IPS-18c (cell line): ENCODE measurements around the gene IGF2R.
"Not testable (repeated sequence)": the region's sequence is repeated elsewhere in the genome, so short reads cannot be mapped to it uniquely, and the experiment has no call there.

Experiments
- H3K4me3 ChIP-seq: 2 replicates; pipeline ENCODE4 v1.7.0; 2013; ENCODE audit warnings: low read depth, mild to moderate bottlenecking, low read length, moderate library complexity; ENCODE audit not compliant: insufficient read depth
- H3K9me3 ChIP-seq: one replicate; pipeline ENCODE4 v1.6.1; 2013; ENCODE audit warnings: mild to moderate bottlenecking, low read length, moderate library complexity; ENCODE audit not compliant: control insufficient read depth, insufficient read depth

The IGF2R gene

DNA sequence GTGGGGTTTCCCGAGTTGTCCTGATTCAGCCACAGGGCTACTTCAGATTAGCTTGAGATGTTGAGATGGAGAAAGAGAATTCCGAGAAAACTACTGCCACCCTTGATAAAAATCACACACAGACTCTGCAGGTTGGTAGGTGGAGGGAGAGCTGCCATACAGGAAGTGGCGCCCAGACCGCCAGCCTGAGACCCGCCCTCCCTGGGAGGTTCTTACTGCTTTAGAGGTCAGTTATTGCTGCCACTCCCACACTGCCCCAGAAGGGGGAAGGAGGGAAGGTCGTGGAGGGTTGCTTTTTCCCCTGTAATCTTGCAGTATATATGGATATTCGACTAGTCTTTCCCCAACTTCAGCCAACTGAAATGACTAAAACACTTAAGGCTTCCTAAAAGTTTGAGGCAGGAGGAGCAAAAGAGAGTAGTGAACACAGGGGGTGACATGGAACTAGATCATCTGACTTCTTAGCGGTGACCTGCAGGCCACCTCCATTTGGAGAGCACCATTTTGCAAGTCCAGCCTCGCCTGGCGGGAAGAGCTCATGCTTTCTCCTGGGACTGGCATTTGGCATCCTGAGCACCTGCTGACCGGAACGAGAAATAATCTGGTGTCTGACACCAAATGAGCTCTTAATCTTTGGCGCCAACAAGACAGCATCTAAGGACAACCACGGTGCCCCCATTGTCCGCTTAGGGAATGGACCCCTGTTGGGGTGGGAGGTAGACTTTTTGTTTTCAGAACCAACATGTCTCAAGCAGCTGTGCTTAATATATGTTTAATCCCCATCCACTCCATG lies 117.0 kb downstream of the IGF2R start:
- no peaks in the 10 kb centered on the region for H3K9me3 ChIP-seq
- H3K4me3 ChIP-seq: no peak overlapping the region

DNA sequence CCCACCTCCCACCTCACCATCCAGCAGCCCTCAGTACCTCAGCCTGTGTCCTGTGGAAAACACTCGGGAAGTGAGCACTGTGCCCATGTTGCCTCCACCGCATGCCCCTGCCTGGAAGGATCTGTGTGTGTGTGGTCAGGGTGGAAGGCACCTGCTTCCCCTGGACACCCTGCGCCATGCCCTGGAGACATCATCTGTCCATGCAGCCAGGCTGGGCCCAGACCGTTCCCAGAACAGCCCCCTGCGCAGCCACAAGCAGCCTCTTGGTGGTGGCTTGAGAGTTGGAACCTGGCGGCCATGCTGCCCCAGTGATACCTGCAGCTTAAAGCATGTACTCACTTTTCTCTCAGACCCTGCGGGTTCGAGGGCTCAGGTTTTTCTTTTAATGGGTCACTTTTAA lies 117.9 kb downstream of the IGF2R start:
- Histone ChIP-seq H3K4me3 (no peak overlapping the region), H3K9me3 (no peaks in the 10 kb centered on the region)

DNA sequence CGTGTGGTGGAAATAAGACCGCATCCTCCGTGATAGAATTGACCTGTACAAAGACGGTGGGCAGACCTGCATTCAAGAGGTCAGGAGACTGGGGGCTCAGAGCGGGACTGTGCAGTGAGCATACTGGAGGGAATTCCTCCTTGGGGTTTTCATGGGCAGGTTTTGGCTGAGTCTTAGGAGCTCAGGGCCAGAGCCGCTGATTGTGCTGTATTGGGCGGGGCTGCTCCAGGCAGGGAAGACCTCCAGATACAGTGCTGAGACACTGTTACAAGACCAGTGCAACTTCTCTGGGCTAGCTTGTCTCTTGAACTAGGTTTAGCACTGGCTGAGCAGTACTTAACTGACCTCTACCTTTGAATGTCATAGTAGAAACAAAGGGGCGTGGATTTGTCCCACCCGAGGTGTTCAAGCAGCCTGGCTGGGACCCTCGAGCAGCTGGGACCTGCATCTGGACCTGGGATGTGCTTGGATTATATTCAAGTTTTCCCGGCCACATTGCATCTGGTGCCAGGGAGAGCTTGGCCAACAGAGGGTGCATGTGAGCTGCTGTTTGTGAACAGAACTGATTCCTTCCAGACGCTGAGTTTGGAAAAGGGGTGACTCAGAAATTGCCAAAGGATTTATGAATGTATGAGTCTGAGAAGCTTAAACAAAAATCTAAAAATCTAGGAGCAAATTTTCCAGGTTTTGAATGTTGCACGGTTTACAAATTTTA lies 119.3 kb downstream of the IGF2R start:
- H3K9me3 ChIP-seq: no peaks in the 10 kb centered on the region
- no peak overlapping the region for H3K4me3 ChIP-seq

DNA sequence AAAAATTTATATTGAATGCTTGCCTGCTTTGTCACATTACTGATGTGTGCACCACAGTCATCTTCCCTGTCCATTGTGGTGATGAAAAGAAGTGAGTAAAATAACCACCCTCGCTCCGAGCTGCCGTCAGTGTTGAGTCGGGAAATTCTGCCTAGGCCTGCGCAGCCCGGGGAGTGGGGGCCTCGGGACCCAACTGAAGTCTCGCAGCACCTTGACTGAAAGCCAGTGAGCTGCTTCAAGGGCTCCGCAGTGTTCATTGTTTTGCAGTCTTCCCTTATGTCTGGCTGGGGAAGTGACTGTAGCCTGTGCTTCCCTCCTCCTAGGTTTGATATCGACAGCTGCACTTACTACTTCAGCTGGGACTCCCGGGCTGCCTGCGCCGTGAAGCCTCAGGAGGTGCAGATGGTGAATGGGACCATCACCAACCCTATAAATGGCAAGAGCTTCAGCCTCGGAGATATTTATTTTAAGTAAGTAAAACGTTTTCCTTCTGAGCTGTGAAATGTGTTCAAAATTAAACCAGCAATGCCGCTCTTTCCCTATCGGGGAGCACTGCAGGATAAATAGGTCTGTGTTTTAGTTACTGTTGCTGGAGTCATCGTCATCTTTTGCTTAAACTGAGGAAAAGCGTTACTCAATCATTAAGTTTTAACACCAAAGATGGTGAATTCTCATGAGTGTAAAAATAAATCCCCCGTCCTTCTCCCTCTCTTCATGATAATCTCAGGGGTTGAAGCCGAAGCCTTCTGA lies 120.1 kb downstream of the IGF2R start:
- no peak overlapping the region for H3K4me3 ChIP-seq
- H3K9me3 ChIP-seq: no peaks in the 10 kb centered on the region

DNA sequence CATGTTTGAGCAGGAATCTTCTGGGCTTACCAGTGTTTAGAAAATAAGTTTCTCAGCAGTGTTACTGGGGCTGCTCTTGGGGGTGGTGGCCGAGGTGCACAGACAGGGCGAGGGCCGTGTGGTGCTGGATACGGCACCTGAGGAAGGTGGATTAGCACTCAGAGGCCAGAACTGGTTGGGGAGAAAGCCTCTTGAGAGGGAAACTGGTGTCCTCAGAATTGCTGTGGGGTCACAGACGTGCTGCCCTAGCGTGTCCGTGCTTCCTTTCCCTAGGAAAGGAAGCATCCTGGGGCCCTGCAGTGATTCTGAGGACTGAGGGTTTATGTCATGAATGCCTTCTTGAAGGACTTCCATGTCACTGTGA lies 120.6 kb downstream of the IGF2R start:
- Histone ChIP-seq H3K4me3 (no peak overlapping the region), H3K9me3 (no peaks in the 10 kb centered on the region)

DNA sequence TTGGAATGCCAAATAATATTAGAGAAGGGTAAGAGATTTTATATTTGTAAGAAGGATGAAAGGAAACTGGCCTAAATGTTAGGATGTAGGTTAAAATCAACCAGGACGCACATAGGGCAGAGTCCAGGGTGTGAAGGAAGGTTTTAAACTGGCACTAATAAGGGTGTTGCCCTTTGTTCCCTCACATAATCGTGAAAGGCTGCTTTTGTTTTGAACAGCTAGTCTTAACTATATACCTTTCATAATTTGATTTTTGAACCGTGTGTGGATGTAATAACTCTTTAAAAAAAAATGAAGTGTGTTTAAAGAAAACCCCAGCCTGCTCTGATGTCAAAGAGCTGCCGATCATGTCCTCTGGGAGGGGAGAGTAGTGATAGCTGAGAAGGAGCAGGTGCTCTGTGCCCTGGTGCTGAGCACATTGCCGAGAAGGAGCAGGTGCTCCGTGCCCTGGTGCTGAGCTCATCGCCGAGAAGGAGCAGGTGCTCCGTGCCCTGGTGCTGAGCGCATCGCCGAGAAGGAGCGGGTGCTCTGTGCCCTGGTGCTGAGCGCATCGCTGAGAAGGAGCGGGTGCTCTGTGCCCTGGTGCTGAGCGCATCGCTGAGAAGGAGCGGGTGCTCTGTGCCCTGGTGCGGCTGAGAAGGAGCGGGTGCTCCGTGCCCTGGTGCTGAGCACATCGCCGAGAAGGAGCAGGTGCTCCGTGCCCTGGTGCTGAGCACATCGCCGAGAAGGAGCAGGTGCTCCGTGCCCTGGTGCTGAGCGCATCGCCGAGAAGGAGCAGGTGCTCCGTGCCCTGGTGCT lies 121.8 kb downstream of the IGF2R start:
- not testable (repeated sequence) for H3K9me3 ChIP-seq, H3K4me3 ChIP-seq

DNA sequence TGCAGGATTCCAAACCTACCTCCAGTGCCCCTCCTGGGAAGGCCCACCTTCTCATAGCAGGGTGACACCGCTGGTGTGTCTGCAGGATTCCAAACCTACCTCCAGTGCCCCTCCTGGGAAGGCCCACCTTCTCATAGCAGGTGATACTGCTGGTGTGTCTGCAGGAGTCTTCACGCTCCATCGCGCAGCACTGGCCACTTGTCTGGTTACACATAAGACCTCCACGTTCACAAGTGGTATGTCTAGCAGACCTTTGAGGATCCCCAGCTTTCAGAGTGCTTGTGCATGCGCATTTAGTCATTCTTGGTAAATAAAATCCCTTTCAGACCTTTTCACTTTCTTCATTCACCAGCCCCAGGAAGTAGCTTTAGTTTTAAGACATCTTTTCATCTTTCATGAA lies 123.3 kb downstream of the IGF2R start:
- H3K4me3 ChIP-seq, H3K9me3 ChIP-seq: not testable (repeated sequence)

DNA sequence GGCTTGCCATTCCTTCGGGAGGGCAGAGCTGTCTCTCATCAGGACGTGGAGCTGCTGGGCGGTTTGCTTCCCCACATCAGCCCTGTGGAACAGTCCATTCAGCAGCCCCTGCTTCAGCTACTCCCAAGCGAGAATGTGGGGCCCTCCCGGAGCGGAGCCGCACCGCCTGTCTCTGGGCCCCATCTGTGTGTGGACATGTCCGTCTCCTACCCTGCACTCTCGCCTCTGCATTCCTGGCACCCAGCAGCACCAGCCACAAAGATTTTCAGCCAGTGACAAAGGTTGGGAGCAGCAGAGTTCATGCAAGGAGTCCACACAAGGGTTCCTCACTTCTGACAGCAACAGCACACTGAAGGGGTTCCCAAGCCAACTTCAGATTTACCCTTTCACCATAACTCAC lies 123.7 kb downstream of the IGF2R start:
- Histone ChIP-seq H3K4me3 (no peak overlapping the region), H3K9me3 (no peaks in the 10 kb centered on the region)

DNA sequence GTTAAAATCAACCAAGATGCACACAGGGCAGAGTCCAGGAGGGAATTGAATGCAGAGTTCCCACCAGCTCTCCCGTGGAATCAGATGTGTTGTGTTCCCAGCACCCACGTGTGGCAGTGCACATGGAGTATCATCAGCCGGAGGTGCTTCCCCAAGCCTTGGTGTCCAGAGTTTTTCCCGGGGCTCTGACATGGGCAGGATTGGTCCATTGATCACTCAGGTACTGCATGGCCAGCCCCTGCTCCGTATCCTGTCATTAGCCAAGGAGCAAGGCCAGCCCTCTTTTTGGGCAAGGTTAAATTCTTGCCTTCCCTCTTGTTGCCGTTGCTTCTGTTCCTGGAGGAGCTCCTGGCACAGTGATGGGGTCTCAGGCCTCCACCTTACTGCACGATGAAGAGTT lies 124.2 kb downstream of the IGF2R start:
- no peaks in the 10 kb centered on the region for H3K9me3 ChIP-seq

DNA sequence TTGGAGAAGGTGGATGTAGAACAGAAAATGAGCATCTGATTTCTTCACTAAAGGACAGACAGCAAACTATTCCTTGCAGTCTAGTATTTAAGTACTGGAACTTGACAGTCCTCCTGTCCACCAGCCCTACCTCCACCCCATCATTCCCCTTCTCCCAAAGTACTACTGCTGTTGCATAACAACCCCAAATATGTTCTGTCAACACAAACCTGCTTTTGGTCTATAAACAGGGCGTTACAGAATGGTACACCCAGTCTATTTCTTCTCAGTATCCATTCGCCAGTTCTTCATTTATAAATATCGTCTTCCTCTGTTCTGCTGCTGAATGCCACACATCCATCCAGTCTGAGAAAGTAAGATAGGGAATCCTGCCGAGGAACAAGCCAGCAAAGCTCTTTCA lies 125.1 kb downstream of the IGF2R start:
- Histone ChIP-seq H3K4me3 (no peak overlapping the region), H3K9me3 (no peaks in the 10 kb centered on the region)

More for the DNA sequence above, 124.2 kb downstream of the IGF2R start:
- no peak overlapping the region for H3K4me3 ChIP-seq

DNA sequence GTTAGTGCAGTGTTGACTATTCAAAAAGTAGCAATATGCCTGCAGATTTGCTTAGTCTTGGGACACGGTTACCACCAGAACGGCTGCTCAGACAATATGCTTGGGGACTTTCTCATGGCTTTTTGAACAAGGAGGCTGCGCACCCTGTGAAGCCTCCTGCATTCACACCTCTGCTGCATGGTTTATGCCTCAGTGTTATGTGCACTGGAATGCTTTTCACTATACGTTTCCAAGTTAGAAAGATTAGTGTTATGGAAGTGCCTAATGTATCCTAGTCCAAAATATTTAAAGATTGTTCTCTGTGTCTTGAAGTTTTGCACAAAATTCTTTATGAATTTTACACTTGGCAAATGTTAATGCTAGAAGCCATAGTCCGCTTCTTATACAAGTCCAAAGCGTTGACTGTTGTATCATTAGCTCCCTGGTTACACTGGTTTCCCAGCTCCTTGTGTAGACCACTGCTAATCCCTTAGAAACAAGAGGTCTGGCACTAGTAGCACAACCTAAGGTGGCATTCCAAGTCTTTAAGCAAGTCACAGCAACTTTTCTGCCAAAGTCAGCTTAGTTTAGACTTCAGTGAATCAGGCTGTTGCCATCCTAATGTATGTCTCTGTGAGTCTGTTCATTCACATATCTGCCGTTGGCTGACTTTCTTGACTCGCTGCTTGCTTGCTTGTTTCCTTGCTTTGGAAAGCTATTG lies 126.4 kb downstream of the IGF2R start:
- H3K4me3 ChIP-seq: no peak overlapping the region
- H3K9me3 ChIP-seq: no peaks in the 10 kb centered on the region

DNA sequence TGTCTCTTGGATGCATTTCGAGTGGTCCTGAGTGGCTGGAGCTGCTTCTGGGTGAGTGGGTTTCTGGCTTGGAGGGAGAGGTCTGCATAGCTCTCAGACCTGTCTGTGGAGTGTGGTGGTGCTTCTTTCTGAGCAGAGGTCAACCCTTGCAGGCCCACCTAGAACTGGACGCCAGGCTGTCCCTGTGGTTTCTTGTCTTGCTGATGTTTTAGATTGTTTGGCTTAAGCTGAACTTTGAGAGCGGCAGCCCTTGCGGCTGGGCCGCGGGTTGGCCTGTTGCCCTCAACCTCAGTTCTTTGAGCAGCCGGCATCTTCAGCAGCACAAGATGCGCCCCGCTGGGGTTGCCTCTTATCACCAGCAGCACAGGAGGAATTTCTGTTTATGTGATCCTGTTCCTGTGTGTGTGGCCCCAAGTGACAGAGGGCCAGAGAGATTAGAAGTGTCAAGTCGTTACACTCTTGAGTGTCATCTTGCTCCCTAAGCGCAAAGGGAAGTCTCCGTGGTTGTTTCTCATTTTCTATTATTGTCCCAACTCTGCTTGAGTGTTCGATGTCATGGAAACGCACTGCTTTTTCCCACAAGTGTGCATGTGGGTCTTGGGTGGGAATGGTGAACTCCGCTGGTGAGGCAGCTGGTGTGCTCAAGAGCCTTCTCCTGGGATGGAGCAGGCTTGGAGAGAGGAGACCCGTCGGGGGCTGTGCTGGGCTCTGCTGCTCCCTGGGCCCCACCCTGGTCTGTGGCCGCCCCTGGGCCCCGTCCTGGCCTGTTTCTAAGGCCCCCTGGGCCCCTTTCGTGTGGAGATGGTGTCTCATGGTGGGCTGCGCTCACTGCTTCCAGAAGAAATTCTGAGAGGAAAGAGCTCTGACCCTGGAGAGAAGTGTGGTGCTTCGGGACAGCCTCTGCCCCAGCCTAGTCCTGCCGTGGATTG lies 132.7 kb downstream of the IGF2R start:
- Histone ChIP-seq H3K9me3 (no peaks in the 10 kb centered on the region), H3K4me3 (no peak overlapping the region)

DNA sequence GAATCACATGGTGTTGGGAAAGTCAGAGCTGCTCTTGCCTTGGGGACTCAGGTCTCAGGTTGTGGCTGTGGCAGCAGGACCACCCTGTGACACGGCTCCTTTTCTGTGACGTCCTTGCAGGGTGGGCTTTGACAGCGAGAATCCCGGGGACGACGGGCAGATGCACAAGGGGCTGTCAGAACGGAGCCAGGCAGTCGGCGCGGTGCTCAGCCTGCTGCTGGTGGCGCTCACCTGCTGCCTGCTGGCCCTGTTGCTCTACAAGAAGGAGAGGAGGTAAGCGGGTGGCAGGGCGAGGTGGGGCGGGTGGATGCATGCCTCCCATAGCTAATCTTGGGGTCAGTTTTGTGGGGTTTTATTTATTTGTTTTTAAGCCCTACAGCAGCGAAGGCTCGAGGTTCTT lies 133.5 kb downstream of the IGF2R start:
- H3K4me3 ChIP-seq: no peak overlapping the region

DNA sequence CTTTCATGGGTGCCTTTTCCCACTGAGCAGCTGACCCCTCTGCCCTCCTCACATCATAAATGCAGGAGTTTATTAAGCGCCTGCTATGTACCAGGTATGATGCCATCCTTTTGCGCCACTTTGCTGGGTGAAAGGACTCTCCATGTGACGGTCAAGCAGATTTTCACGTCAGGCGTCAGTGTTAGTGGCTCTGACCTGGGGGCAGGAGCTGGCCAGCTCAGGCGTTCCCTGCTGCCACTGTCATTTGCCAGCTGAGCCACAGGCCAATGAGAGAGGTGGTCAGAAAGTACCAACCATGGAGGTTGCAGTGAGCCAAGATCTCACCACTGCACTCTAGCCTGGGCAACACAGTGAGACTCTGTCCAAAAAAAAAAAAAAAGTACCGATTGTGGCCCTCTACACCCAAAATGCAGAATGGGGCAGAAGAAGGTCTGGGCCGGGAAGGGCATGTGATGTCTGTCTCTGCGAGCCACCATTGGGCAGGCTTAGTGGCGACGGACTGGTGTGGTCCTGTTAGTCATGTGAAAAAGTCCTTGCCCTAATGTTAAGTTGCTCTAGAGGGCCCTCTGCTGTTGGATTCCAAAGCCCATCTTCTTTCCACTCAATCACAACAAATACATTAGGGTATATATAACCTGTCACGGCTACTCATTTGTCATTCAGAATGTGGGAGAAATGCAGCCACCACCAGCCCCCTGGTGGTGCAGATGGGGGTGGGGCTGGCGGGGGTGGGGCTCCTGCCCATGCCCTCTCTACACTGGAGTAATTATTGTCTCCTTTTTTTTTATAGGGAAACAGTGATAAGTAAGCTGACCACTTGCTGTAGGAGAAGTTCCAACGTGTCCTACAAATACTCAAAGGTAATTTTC lies 134.3 kb downstream of the IGF2R start:
- Histone ChIP-seq H3K9me3 (no peaks in the 10 kb centered on the region), H3K4me3 (no peak overlapping the region)

More for the DNA sequence above, 133.5 kb downstream of the IGF2R start:
- no peaks in the 10 kb centered on the region for H3K9me3 ChIP-seq

DNA sequence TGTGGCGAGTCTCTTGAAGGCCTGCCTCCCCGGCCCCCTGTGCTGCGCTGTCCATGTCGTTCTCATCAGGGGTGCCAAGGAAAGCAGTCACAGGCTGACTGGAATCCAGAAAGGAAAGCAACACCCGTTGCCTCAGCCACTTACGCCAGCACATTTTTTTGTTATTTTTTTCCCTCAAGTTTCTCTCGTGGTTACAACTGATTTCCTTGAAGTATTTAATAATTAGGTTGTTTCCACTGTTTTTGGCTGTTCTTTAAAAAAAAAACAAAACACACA lies 134.9 kb downstream of the IGF2R start:
- Histone ChIP-seq H3K4me3 (no peak overlapping the region), H3K9me3 (no peaks in the 10 kb centered on the region)
